Measurements from ENCODE around the gene RAMP1. TPM values are rescaled to one million over a fixed set of nuclear protein-coding genes. Genes with fewer than 3 reads are reported as not detected.

The RAMP1 gene
- total RNA-seq, 1 experiment from 2014 or later: 0.63 TPM

DNA sequence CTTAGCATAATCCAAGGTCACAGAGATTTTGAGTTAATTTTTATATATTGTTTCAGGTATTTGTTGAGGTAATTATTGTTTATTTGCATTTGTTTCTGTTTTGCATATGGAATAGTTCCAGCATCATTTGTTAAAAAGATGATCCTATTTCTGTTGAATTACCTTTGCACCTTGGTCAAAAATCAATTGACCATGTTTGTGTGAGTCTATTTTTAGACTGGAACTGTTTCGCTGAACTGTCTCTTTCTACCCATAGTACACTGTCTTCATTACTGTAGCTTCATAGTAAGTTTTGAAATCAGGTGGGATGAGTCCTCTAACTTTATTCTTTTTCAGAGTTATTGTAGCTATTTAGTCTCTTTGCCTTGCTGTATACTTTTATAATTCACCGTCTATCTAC lies 28.9 kb upstream of the RAMP1 start:
- no peak for DNase-seq
- Histone ChIP-seq H2BK5ac (ENCODE audit: insufficient read length, low read length) (no peak overlapping the region), H3K23me2 (ENCODE audit: insufficient read length, low read depth, low read length, poor library complexity, severe bottlenecking) (no peaks in the 10 kb centered on the region), H3K23ac (ENCODE audit: insufficient read length, low read depth, low read length) (no peak overlapping the region), H3K4me2 (ENCODE audit: insufficient read depth, insufficient read length, low read length) (no peak overlapping the region), H3K14ac (ENCODE audit: insufficient read depth, low read length) (no peak overlapping the region), H3K79me1 (ENCODE audit: insufficient read depth, low read depth, low read length, poor library complexity, severe bottlenecking) (no peaks in the 10 kb centered on the region), H3K18ac (ENCODE audit: insufficient read length, low read depth, low read length) (no peak overlapping the region), H4K5ac (ENCODE audit: insufficient read length, low read depth, low read length) (no peak overlapping the region), H2BK12ac (ENCODE audit: insufficient read length, low read depth, low read length) (no peak overlapping the region), H3K9me3 (ENCODE audit: control insufficient read depth, low read depth, low read length) (no peaks in the 10 kb centered on the region), H4K20me1 (ENCODE audit: control insufficient read depth, insufficient read depth, insufficient read length) (no peaks in the 10 kb centered on the region), H3K27me3 (ENCODE audit: insufficient read depth, low read length) (no peaks in the 10 kb centered on the region), H3K4ac (ENCODE audit: low read depth, low read length) (no peak overlapping the region), H2BK20ac (ENCODE audit: low read depth, low read length, poor library complexity, severe bottlenecking) (no peak overlapping the region), H2AFZ (ENCODE audit: low read length) (no peak overlapping the region), H3K27ac (ENCODE audit: insufficient read length, low read depth, low read length) (no peak overlapping the region), H2BK15ac (ENCODE audit: low read depth, low read length) (no peak overlapping the region), H2AK5ac (ENCODE audit: insufficient read length, low read length) (no peak overlapping the region), H2BK120ac (ENCODE audit: low read depth, low read length, poor library complexity, severe bottlenecking) (no peak overlapping the region), H4K91ac (ENCODE audit: insufficient read length, low read depth, low read length) (no peak overlapping the region), H3T11ph (ENCODE audit: low read length) (no peak overlapping the region), H3K79me2 (ENCODE audit: insufficient read depth, low read length) (no peaks in the 10 kb centered on the region), H3K4me1 (ENCODE audit: insufficient read depth, low read length) (no peaks in the 10 kb centered on the region), H4K8ac (replicated peaks; ENCODE audit: insufficient read length, low read depth, low read length) (no peak overlapping the region), H3K9ac (ENCODE audit: extremely low read depth, insufficient read length, low read length) (no peak overlapping the region), H3K56ac (ENCODE audit: insufficient read length, low read depth, low read length) (no peak overlapping the region)
- Mint-ChIP-seq H3K36me3 (ENCODE audit: insufficient read depth in 1 of 3, low read depth in 3 of 3) (no peaks in the 10 kb centered on the region), H3K4me1 (no peaks in the 10 kb centered on the region), H3K27ac (no peak overlapping the region), H3K4me3 (no peak overlapping the region), H3K9me3 (no peaks in the 10 kb centered on the region), H3K27me3 (ENCODE audit: low read depth) (no peaks in the 10 kb centered on the region)
- WGBS (ENCODE audit: extremely low coverage, insufficient read length, low lambda C conversion rate): no CpG with 5 or more reads among the region's 2 CpGs
- TF ChIP-seq, protein P1, sequence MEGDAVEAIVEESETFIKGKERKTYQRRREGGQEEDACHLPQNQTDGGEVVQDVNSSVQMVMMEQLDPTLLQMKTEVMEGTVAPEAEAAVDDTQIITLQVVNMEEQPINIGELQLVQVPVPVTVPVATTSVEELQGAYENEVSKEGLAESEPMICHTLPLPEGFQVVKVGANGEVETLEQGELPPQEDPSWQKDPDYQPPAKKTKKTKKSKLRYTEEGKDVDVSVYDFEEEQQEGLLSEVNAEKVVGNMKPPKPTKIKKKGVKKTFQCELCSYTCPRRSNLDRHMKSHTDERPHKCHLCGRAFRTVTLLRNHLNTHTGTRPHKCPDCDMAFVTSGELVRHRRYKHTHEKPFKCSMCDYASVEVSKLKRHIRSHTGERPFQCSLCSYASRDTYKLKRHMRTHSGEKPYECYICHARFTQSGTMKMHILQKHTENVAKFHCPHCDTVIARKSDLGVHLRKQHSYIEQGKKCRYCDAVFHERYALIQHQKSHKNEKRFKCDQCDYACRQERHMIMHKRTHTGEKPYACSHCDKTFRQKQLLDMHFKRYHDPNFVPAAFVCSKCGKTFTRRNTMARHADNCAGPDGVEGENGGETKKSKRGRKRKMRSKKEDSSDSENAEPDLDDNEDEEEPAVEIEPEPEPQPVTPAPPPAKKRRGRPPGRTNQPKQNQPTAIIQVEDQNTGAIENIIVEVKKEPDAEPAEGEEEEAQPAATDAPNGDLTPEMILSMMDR (conservative IDR thresholded peaks at IDR 0.05): no peak

All from H9 (cell line).